GM10266 (cell line): ENCODE data around the gene NKAIN2.

ENCODE experiments used
- DNase-seq: peaks from one replicate; pipeline ENCODE4 v3.0.0; 2012; ENCODE audit errors: extremely low spot score
- TF ChIP-seq, protein P1 (sequence below): IDR thresholded peaks from 2 replicates; pipeline ENCODE4 v1.5.1; 2012; ENCODE audit warnings: mild to moderate bottlenecking, low read depth; ENCODE audit not compliant: control insufficient read depth, insufficient read depth; ENCODE audit errors: missing control alignments

NKAIN2 gene

GRCh38 chr6:124857746-124858145, 1054.1 kb downstream of the NKAIN2 start:
- no peak for DNase-seq
- TF ChIP-seq, protein P1, sequence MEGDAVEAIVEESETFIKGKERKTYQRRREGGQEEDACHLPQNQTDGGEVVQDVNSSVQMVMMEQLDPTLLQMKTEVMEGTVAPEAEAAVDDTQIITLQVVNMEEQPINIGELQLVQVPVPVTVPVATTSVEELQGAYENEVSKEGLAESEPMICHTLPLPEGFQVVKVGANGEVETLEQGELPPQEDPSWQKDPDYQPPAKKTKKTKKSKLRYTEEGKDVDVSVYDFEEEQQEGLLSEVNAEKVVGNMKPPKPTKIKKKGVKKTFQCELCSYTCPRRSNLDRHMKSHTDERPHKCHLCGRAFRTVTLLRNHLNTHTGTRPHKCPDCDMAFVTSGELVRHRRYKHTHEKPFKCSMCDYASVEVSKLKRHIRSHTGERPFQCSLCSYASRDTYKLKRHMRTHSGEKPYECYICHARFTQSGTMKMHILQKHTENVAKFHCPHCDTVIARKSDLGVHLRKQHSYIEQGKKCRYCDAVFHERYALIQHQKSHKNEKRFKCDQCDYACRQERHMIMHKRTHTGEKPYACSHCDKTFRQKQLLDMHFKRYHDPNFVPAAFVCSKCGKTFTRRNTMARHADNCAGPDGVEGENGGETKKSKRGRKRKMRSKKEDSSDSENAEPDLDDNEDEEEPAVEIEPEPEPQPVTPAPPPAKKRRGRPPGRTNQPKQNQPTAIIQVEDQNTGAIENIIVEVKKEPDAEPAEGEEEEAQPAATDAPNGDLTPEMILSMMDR: no peak

GRCh38 chr6:124858564-124858963, 1054.9 kb downstream of the NKAIN2 start:
- DNase-seq: no peak
- TF ChIP-seq, protein P1: no peak

GRCh38 chr6:124859366-124859765, 1055.7 kb downstream of the NKAIN2 start:
- no peak for DNase-seq
- TF ChIP-seq, protein P1: no peak

GRCh38 chr6:124866040-124866439, 1062.4 kb downstream of the NKAIN2 start:
- TF ChIP-seq, protein P1: no peak
- DNase-seq: no peak

DNA sequence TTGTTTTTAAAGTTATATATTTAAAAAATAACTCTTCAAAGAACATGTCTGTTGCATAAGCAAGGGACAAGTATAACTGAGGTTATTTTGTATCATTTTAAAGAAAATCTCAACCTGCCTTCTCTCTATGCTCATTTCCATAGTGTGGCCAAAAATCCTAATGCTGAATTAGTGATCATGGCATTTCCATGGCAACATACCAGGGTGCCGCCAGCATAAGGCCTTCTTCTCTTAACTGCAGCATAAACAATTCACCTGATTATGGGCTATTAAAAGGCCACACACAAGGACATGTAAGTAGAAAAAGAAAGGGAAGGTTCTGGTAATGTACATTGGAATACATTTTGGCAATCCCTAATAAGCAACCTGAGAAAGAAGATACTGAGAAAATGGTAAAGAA, 1063.5 kb downstream of the NKAIN2 start:
- no peak for DNase-seq

GRCh38 chr6:124868481-124868880, 1064.8 kb downstream of the NKAIN2 start:
- DNase-seq: no peak
- TF ChIP-seq, protein P1: no peak

More for the DNA sequence above, 1063.5 kb downstream of the NKAIN2 start:
- TF ChIP-seq, protein P1: no peak

DNA sequence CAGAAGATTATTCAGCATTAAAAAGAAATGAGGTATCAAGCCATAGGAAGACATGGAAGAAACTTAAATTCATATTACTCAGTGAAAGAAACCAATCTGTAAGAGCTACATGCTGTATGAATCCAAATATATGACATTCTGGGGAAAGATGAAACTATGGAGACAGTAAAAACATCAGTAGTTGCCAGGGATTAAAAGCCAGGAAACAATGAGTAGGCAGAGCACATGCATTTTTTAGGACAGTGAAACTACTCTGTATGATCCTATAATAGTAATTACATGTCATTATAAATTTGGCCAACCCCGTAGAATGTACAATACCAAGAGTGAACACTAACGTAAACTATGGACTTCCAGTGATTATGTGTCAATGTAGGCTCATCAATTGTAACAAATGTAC, 1065.8 kb downstream of the NKAIN2 start:
- TF ChIP-seq, protein P1: no peak
- no peak for DNase-seq
